Bronchial epithelial cell (primary cell): ENCODE data around the gene GON7. TPM values are rescaled to one million over a fixed set of nuclear protein-coding genes. Genes with fewer than 3 reads are reported as not detected.
A peak's percentile ranks its signal among the peaks of the same experiment; 100 is the strongest.

Source experiments
- DNase-seq: peaks from one replicate; pipeline ENCODE4 v3.0.0-alpha.2; 2010; ENCODE audit warnings: low read depth
- FAIRE-seq: peaks from 2 replicates; lab custom pipeline; 2011; peaks lifted over from hg19 to GRCh38; lab: Jason Lieb, UNC
- H3K27me3 ChIP-seq: 2 replicates; pipeline ENCODE4 v1.5.1; 2011; ENCODE audit warnings: low read length; ENCODE audit not compliant: control insufficient read depth, insufficient read depth
- H3K36me3 ChIP-seq: 2 replicates; pipeline ENCODE4 v1.5.1; 2011; ENCODE audit warnings: low read length; ENCODE audit not compliant: control insufficient read depth, insufficient read depth
- H3K4me3 ChIP-seq: 2 replicates; pipeline ENCODE4 v1.5.1; 2011; ENCODE audit warnings: mild to moderate bottlenecking, low read depth, low read length, control low read depth
- CTCF ChIP-seq: IDR thresholded peaks from 2 replicates; pipeline ENCODE4 v1.5.1; 2011; ENCODE audit warnings: mild to moderate bottlenecking, moderate library complexity, low read length, control low read depth, inconsistent platforms; ENCODE audit not compliant: insufficient read depth, severe bottlenecking
- total RNA-seq: library from RNA; depleted of rRNA; stranded (reverse); fragments of >200 nt; gene quantifications from 2 replicates; pipeline ENCODE4 v1.2.1, GENCODE V29; 2014

The GON7 gene
- total RNA-seq, 1 donor from 2014 or later, result 11.6 TPM

GRCh38 chr14:93186956-93187355 lies 19.9 kb downstream of the GON7 start:
- FAIRE-seq (no peak), DNase-seq (peak; percentile 68)
- TF ChIP-seq CTCF, result no peak
- Histone ChIP-seq H3K27me3 (no peaks in the 10 kb centered on the region), H3K4me3 (no peak overlapping the region), H3K36me3 (peaks cover 4% of the 10 kb centered on the region)

- Histone ChIP-seq H3K4me3 (no peak overlapping the region), H3K36me3 (peaks cover 4% of the 10 kb centered on the region), H3K27me3 (no peaks in the 10 kb centered on the region)
- FAIRE-seq (no peak), DNase-seq (peak; percentile 23)
- TF ChIP-seq CTCF, result no peak
Measured at GRCh38 chr14:93186466-93186865, 20.4 kb downstream of the GON7 start.

GRCh38 chr14:93185349-93185720 lies 21.5 kb downstream of the GON7 start:
- Histone ChIP-seq H3K27me3 (no peaks in the 10 kb centered on the region), H3K4me3 (peak overlapping the region; percentile 81), H3K36me3 (peaks cover 4% of the 10 kb centered on the region)
- FAIRE-seq (no peak), DNase-seq (no peak)
- TF ChIP-seq CTCF, result no peak

GRCh38 chr14:93184391-93185348 lies 22.2 kb downstream of the GON7 start, which contains the start of the genes LYSET and MOAP1:
TSS of gene LYSET (plus strand) at chr14:93185317. CDS start at chr14:93185406, 89 bp downstream.
TSS of gene MOAP1 (minus strand) at chr14:93184897. CDS start at chr14:93184242, 655 bp downstream.
- peak; percentile 18 for TF ChIP-seq CTCF
- peaks cover 4% of the 10 kb centered on the region for H3K36me3 ChIP-seq
- FAIRE-seq (no peak), DNase-seq (peak; percentile 69)
- H3K4me3 ChIP-seq, result peak within 1 kb of the TSS; percentile 81
- no peaks in the 10 kb centered on the region for H3K27me3 ChIP-seq

GRCh38 chr14:93183596-93184317 lies 23.1 kb downstream of the GON7 start:
- H3K27me3 ChIP-seq, result no peaks in the 10 kb centered on the region
- H3K36me3 ChIP-seq, result peaks cover 4% of the 10 kb centered on the region
- DNase-seq (no peak), FAIRE-seq (no peak)
- no peak for TF ChIP-seq CTCF
- H3K4me3 ChIP-seq, result peak overlapping the region; percentile 81
